K562 (cell line): Measurements from ENCODE around the gene SRP72. TPM values are rescaled to one million over a fixed set of nuclear protein-coding genes. Genes with fewer than 3 reads are reported as not detected.

Experiments used
- BRF2 ChIP-seq: IDR thresholded peaks from 3 replicates; pipeline ENCODE4 v1.6.1; 2011; ENCODE audit warnings: borderline replicate concordance, mild to moderate bottlenecking; ENCODE audit not compliant: insufficient read length, insufficient read depth
- DDX20 ChIP-seq: fragments of 450-650 bp; IDR thresholded peaks from 2 replicates; pipeline ENCODE4 v1.6.1; 2016; ENCODE audit warnings: missing genetic modification characterization, low read depth, mild to moderate bottlenecking, missing compliant biosample characterization, moderate library complexity
- GTF2A2 ChIP-seq: IDR thresholded peaks from 2 replicates; pipeline ENCODE4 v1.6.1; 2016; ENCODE audit warnings: mild to moderate bottlenecking, missing genetic modification characterization, missing compliant biosample characterization
- RBM14 ChIP-seq: fragments of 200-400 bp; formaldehyde crosslinking; IDR thresholded peaks from 2 replicates; pipeline ENCODE4 v1.6.1; 2018; ENCODE audit warnings: low read depth, mild to moderate bottlenecking, low read length, moderate library complexity, borderline replicate concordance; ENCODE audit not compliant: insufficient read depth
- SMARCC2 ChIP-seq: fragments of 450-650 bp; IDR thresholded peaks from 2 replicates; pipeline ENCODE4 v1.6.1; 2017; ENCODE audit warnings: antibody characterized with exemption, moderate library complexity, mild to moderate bottlenecking, low read depth
- TAF1 ChIP-seq: IDR thresholded peaks from 2 replicates; pipeline ENCODE4 v1.6.1; 2011; ENCODE audit warnings: mild to moderate bottlenecking, low read length, moderate library complexity; ENCODE audit not compliant: insufficient read depth, control insufficient read depth, severe bottlenecking; ENCODE audit errors: extremely low read depth
- TAF9B ChIP-seq: fragments of 450-650 bp; IDR thresholded peaks from 2 replicates; pipeline ENCODE4 v1.6.1; 2018; ENCODE audit warnings: mild to moderate bottlenecking; ENCODE audit not compliant: partially characterized antibody
- polyA plus RNA-seq, 8 experiments: library from polyadenylated mRNA; depleted of rRNA in 4 of 8; stranded (reverse) in 5 of 8; unstranded in 3 of 8; fragments of >200 nt; fragmentation: Nextera tagmentation in 2 of 8; fragmentation: Illumina TruSeq in 1 of 8; extraction: Ambion mirVana in 2 of 8; extraction: Trizol in 1 of 8; gene quantifications; 2 replicates each; pipeline versions ENCODE4 v1.2.1 to v1.2.3, GENCODE V29; 2011 to 2014; ENCODE audit warnings: inconsistent platforms in 1 of 8, missing spikeins in 1 of 8
- total RNA-seq, 7 experiments: library from RNA; depleted of rRNA in 6 of 7; stranded (reverse); fragments of >200 nt in 6 of 7; fragmentation: Illumina TruSeq in 2 of 7; extraction: Trizol in 2 of 7; gene quantifications; 2 replicates each; pipeline versions ENCODE4 v1.2.1 to v1.2.3, GENCODE V29; 2011 to 2021; ENCODE audit warnings: low replicate concordance in 1 of 7
- TF ChIP-seq, protein P1 (sequence below): sonication (generic); formaldehyde crosslinking; IDR thresholded peaks from 2 replicates; pipeline ENCODE4 v1.8.1; 2023; ENCODE audit warnings: missing genetic modification reagents, mild to moderate bottlenecking, borderline replicate concordance
- TF ChIP-seq, protein P2 (sequence below): fragments of 450-650 bp; formaldehyde crosslinking; IDR thresholded peaks from 2 replicates; pipeline ENCODE4 v1.4.0; 2020; ENCODE audit warnings: mild to moderate bottlenecking, mixed read lengths

SRP72 gene
- total and polyA plus RNA-seq, 9 of the 15 experiments (the other 6 are each of a cell fraction or from before 2014, with no cell fraction given), result 124 to 341 (median 202) TPM

GRCh38 chr4:56467284-56468096 is at the start of gene SRP72 (continued):
- TF ChIP-seq TAF1 (peak; percentile 98), RBM14 (0 out of 2 replicates have a peak, but pooled peaks have one; percentile 51), SMARCC2 (no peak), BRF2 (no peak), GTF2A2 (peak; percentile 44; the same call in 1 of the 2 replicates), DDX20 (no peak), TAF9B (peak; percentile 88)
- TF ChIP-seq, protein P1, sequence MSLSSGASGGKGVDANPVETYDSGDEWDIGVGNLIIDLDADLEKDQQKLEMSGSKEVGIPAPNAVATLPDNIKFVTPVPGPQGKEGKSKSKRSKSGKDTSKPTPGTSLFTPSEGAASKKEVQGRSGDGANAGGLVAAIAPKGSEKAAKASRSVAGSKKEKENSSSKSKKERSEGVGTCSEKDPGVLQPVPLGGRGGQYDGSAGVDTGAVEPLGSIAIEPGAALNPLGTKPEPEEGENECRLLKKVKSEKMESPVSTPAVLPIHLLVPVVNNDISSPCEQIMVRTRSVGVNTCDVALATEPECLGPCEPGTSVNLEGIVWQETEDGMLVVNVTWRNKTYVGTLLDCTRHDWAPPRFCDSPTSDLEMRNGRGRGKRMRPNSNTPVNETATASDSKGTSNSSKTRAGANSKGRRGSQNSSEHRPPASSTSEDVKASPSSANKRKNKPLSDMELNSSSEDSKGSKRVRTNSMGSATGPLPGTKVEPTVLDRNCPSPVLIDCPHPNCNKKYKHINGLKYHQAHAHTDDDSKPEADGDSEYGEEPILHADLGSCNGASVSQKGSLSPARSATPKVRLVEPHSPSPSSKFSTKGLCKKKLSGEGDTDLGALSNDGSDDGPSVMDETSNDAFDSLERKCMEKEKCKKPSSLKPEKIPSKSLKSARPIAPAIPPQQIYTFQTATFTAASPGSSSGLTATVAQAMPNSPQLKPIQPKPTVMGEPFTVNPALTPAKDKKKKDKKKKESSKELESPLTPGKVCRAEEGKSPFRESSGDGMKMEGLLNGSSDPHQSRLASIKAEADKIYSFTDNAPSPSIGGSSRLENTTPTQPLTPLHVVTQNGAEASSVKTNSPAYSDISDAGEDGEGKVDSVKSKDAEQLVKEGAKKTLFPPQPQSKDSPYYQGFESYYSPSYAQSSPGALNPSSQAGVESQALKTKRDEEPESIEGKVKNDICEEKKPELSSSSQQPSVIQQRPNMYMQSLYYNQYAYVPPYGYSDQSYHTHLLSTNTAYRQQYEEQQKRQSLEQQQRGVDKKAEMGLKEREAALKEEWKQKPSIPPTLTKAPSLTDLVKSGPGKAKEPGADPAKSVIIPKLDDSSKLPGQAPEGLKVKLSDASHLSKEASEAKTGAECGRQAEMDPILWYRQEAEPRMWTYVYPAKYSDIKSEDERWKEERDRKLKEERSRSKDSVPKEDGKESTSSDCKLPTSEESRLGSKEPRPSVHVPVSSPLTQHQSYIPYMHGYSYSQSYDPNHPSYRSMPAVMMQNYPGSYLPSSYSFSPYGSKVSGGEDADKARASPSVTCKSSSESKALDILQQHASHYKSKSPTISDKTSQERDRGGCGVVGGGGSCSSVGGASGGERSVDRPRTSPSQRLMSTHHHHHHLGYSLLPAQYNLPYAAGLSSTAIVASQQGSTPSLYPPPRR (CRISPR knock-in tag), result no peak
- TF ChIP-seq, protein P2, sequence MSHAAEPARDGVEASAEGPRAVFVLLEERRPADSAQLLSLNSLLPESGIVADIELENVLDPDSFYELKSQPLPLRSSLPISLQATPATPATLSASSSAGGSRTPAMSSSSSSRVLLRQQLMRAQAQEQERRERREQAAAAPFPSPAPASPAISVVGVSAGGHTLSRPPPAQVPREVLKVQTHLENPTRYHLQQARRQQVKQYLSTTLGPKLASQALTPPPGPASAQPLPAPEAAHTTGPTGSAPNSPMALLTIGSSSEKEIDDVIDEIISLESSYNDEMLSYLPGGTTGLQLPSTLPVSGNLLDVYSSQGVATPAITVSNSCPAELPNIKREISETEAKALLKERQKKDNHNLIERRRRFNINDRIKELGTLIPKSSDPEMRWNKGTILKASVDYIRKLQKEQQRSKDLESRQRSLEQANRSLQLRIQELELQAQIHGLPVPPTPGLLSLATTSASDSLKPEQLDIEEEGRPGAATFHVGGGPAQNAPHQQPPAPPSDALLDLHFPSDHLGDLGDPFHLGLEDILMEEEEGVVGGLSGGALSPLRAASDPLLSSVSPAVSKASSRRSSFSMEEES (CRISPR knock-in tag), result no peak
